OCI-LY3 (cell line): ENCODE data around the gene HERPUD1.
A peak's percentile ranks its signal among the peaks of the same experiment; 100 is the strongest.

Experiments
- CTCF ChIP-seq: fragments of 200-600, 300-600 bp; sonication (generic); IDR thresholded peaks from 2 replicates; pipeline ENCODE4 v1.5.1; 2014; ENCODE audit warnings: antibody characterized with exemption, low read length, low read depth
- EZH2phosphoT487 ChIP-seq: fragments of 200-600 bp; shearing (Covaris generic); IDR thresholded peaks from 2 replicates; pipeline ENCODE4 v1.6.1; 2018; ENCODE audit warnings: antibody characterized with exemption, mixed run types, low read depth

DNA sequence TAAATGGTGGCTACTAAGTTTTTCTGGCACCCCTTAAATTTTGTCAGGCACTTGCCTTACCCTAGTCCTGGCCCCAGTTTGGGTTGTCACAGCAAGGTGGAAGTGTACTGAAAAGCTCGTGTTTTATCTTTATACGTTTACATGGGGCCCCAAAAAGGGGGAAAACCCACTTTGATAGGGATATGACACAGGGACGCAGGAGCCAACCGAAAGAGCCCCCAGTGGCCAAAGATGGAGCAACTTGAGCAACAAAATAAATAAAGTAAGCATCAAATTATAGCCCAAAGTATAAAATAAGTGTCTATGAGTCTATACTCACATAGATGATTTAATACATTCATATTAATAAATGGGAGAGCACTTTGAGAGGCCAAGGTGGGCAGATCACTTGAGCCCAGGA is 24.8 kb downstream of the HERPUD1 start:
- TF ChIP-seq CTCF (peak; percentile 17; the same call in 1 of the 2 replicates), EZH2phosphoT487 (no peak)
